ENCODE data around the gene TNMD. TPM values are rescaled to one million over a fixed set of nuclear protein-coding genes. Genes with fewer than 3 reads are reported as not detected.

Gene TNMD
- polyA plus RNA-seq, 1 of the 3 experiments (the other 2 are of a cell fraction): not detected

DNA sequence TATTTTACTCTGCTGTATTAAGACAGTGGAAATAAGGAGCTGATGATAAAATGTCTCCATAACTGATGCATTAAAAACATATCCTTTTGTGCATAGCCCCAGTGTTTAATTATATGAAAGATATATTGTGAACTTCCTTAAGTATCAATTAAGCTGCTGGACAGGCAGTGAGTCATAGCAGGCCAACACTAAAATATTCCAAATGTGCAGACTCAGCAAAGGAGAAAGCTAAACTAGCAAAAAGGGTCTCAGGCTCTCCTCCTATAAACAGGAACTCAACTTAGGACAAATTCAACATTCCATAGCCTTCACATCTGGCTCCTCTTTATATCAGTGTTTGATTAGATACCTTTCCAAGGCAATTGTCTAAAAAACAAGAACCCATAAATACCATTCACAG is 15.6 kb downstream of the TNMD start:
- Histone ChIP-seq H3K4me2 (no peak overlapping the region), H3K4me1 (ENCODE audit: control insufficient read depth in 1 of 2, insufficient read depth in 2 of 2, low read depth in 1 of 2, low read length in 1 of 2) (no peaks in the 10 kb centered on the region), H3K27ac (ENCODE audit: low read depth in 2 of 2, low read length in 1 of 2) (no peak overlapping the region), H3K9me3 (no peaks in the 10 kb centered on the region), H3K9ac (no peak overlapping the region), H3F3A (replicated peaks; ENCODE audit: insufficient read depth) (no peaks in the 10 kb centered on the region), H3K36me3 (replicated peaks in 1 of 2; ENCODE audit: control insufficient read depth in 1 of 2, insufficient read depth in 2 of 2, low read length in 1 of 2) (no peaks in the 10 kb centered on the region), H3K79me2 (ENCODE audit: insufficient read depth) (no peaks in the 10 kb centered on the region), H2AFZ (ENCODE audit: low read depth) (no peak overlapping the region), H3K4me3 (ENCODE audit: low read depth in 2 of 2, low read length in 1 of 2) (no peak overlapping the region), H3K9me2 (no peaks in the 10 kb centered on the region), H4K20me1 (ENCODE audit: insufficient read depth) (no peaks in the 10 kb centered on the region), H3K27me3 (ENCODE audit: insufficient read depth) (peaks cover 6% of the 10 kb centered on the region)
- CTCF ChIA-PET: no interaction called here
- TF ChIP-seq FOXM1 (IDR thresholded peaks at IDR 0.05; ENCODE audit: low read depth) (no peak), ZBTB33 (IDR thresholded peaks at IDR 0.05; ENCODE audit: borderline replicate concordance, low read depth) (no peak), NFIC (IDR thresholded peaks at IDR 0.05; ENCODE audit: borderline replicate concordance) (no peak), PBX3 (IDR thresholded peaks at IDR 0.05) (no peak), GATA2 (CRISPR knock-in tag; IDR thresholded peaks at IDR 0.05) (no peak), RFX5 (IDR thresholded peaks at IDR 0.05; ENCODE audit: low read length) (no peak), YY1 (IDR thresholded peaks at IDR 0.05; ENCODE audit: low read depth) (no peak), RAD21 (IDR thresholded peaks at IDR 0.05; ENCODE audit: low read length) (no peak), CHD2 (IDR thresholded peaks at IDR 0.05; ENCODE audit: low read length, partially characterized antibody) (no peak)
- TF ChIP-seq, protein P1, sequence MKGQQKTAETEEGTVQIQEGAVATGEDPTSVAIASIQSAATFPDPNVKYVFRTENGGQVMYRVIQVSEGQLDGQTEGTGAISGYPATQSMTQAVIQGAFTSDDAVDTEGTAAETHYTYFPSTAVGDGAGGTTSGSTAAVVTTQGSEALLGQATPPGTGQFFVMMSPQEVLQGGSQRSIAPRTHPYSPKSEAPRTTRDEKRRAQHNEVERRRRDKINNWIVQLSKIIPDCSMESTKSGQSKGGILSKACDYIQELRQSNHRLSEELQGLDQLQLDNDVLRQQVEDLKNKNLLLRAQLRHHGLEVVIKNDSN (IDR thresholded peaks at IDR 0.05; ENCODE audit: borderline replicate concordance, low read depth): no peak
- no peak for DNase-seq
- POLR2A ChIA-PET: no interaction called here

GRCh38 chrX:100600758-100601157 is 16.0 kb downstream of the TNMD start:
- 8% methylated on average over 1 of the region's 1 CpG for WGBS (ENCODE audit: low lambda C conversion rate)
- POLR2A ChIA-PET: no interaction called here

More at GRCh38 chrX:100600758-100601157, 16.0 kb downstream of the TNMD start:
- CTCF ChIA-PET: no interaction called here
- H3K9me3 ChIP-seq: no peaks in the 10 kb centered on the region
- no peak for DNase-seq
- no peak overlapping the region for H3K27ac ChIP-seq (ENCODE audit: low read depth in 2 of 2, low read length in 1 of 2)
- no peaks in the 10 kb centered on the region for H3F3A ChIP-seq (replicated peaks; ENCODE audit: insufficient read depth)
- H3K9me2 ChIP-seq: no peaks in the 10 kb centered on the region
- no peaks in the 10 kb centered on the region for H3K36me3 ChIP-seq (replicated peaks in 1 of 2; ENCODE audit: control insufficient read depth in 1 of 2, insufficient read depth in 2 of 2, low read length in 1 of 2)
- H3K79me2 ChIP-seq (ENCODE audit: insufficient read depth): no peaks in the 10 kb centered on the region
- H3K27me3 ChIP-seq (ENCODE audit: insufficient read depth): peaks cover 6% of the 10 kb centered on the region
- no peaks in the 10 kb centered on the region for H3K4me1 ChIP-seq (ENCODE audit: control insufficient read depth in 1 of 2, insufficient read depth in 2 of 2, low read depth in 1 of 2, low read length in 1 of 2)
- no peak for TF ChIP-seq IRF3 (IDR thresholded peaks at IDR 0.05; ENCODE audit: low read depth, low read length)
- no peaks in the 10 kb centered on the region for H4K20me1 ChIP-seq (ENCODE audit: insufficient read depth)
- no peak overlapping the region for H3K9ac ChIP-seq
- no peak overlapping the region for H3K4me2 ChIP-seq
- no peak overlapping the region for H2AFZ ChIP-seq (ENCODE audit: low read depth)
- H3K4me3 ChIP-seq (ENCODE audit: low read depth in 2 of 2, low read length in 1 of 2): no peak overlapping the region
